ENCODE results near the gene HSPA1B.
"Not testable (repeated sequence)": the region's sequence is repeated elsewhere in the genome, so short reads cannot be mapped to it uniquely, and the experiment has no call there.

Gene HSPA1B

GRCh38 chr6:31827286-31828079, at the start of gene HSPA1B:
TSS of gene HSPA1B (plus strand) at chr6:31827738. CDS start at chr6:31827951, 213 bp downstream.
- peak; percentile 94 for DNase-seq (ENCODE audit: low spot score)
- FAIRE-seq, result no peak

- no peak for DNase-seq (ENCODE audit: low spot score)
- FAIRE-seq, result no peak
Measured at GRCh38 chr6:31778193-31778592, 49.3 kb upstream of the HSPA1B start.

- DNase-seq (ENCODE audit: low spot score) (no peak), FAIRE-seq (no peak)
Measured at GRCh38 chr6:31778999-31779885, 48.3 kb upstream of the HSPA1B start.

- DNase-seq (ENCODE audit: low spot score) (no peak), FAIRE-seq (no peak)
Measured at GRCh38 chr6:31779908-31780307, 47.6 kb upstream of the HSPA1B start.

GRCh38 chr6:31780507-31781243, 46.9 kb upstream of the HSPA1B start:
- FAIRE-seq, result no peak
- no peak for DNase-seq (ENCODE audit: low spot score)

GRCh38 chr6:31781244-31782125, 46.1 kb upstream of the HSPA1B start:
- FAIRE-seq (no peak), DNase-seq (ENCODE audit: low spot score) (no peak)

GRCh38 chr6:31782126-31782855, 45.2 kb upstream of the HSPA1B start:
- no peak for FAIRE-seq

GRCh38 chr6:31784098-31784925, 43.2 kb upstream of the HSPA1B start:
- FAIRE-seq (no peak), DNase-seq (ENCODE audit: low spot score) (no peak)

More at GRCh38 chr6:31782126-31782855, 45.2 kb upstream of the HSPA1B start:
- DNase-seq (ENCODE audit: low spot score), result no peak

- no peak for FAIRE-seq
Measured at GRCh38 chr6:31785475-31785874, 42.1 kb upstream of the HSPA1B start.

GRCh38 chr6:31791324-31792089, 36.0 kb upstream of the HSPA1B start:
- DNase-seq (ENCODE audit: low spot score), result peak; percentile 60
- no peak for FAIRE-seq

More at GRCh38 chr6:31785475-31785874, 42.1 kb upstream of the HSPA1B start:
- no peak for DNase-seq (ENCODE audit: low spot score)

- FAIRE-seq, result no peak
- DNase-seq (ENCODE audit: low spot score), result no peak
Measured at GRCh38 chr6:31792090-31792374, 35.5 kb upstream of the HSPA1B start.

GRCh38 chr6:31792761-31793171, 34.8 kb upstream of the HSPA1B start:
- DNase-seq (ENCODE audit: low spot score) (peak; percentile 45), FAIRE-seq (no peak)

- not testable (repeated sequence) for FAIRE-seq
Measured at GRCh38 chr6:31793927-31794245, 33.7 kb upstream of the HSPA1B start.

GRCh38 chr6:31794294-31794865, 33.2 kb upstream of the HSPA1B start:
- FAIRE-seq (no peak), DNase-seq (ENCODE audit: low spot score) (no peak)

More at GRCh38 chr6:31793927-31794245, 33.7 kb upstream of the HSPA1B start:
- not testable (repeated sequence) for DNase-seq (ENCODE audit: low spot score)

GRCh38 chr6:31794866-31795615, 32.5 kb upstream of the HSPA1B start:
- DNase-seq (ENCODE audit: low spot score) (no peak), FAIRE-seq (no peak)

- FAIRE-seq, result no peak
- peak; percentile 97 for DNase-seq (ENCODE audit: low spot score)
Measured at GRCh38 chr6:31795616-31796298, 31.8 kb upstream of the HSPA1B start, which contains the start of gene VARS1. TSS of gene VARS1 (minus strand) at chr6:31795752. CDS start at chr6:31795217, 535 bp downstream.

- no peak for DNase-seq (ENCODE audit: low spot score)
- no peak for FAIRE-seq
Measured at GRCh38 chr6:31796993-31797385, 30.5 kb upstream of the HSPA1B start.
